Measurements from ENCODE around the gene LUZP1.

LUZP1 gene

GRCh38 chr1:23080885-23081284 is 87.8 kb downstream of the LUZP1 start:
- DNase-seq = no peak

- DNase-seq = no peak
Measured at GRCh38 chr1:23079025-23079424, 89.6 kb downstream of the LUZP1 start.

GRCh38 chr1:23074012-23074411 is 94.6 kb downstream of the LUZP1 start:
- DNase-seq = no peak

- DNase-seq = no peak
Measured at GRCh38 chr1:23069675-23070074, 99.0 kb downstream of the LUZP1 start.

GRCh38 chr1:23069149-23069548 is 99.5 kb downstream of the LUZP1 start:
- DNase-seq = no peak

GRCh38 chr1:23066075-23066474 is 102.6 kb downstream of the LUZP1 start:
- DNase-seq = no peak

- DNase-seq = no peak
Measured at GRCh38 chr1:23065385-23065784, 103.3 kb downstream of the LUZP1 start.

- no peak for DNase-seq
Measured at GRCh38 chr1:23062271-23062670, 106.4 kb downstream of the LUZP1 start.

- no peak for DNase-seq
Measured at GRCh38 chr1:23057301-23057700, 111.4 kb downstream of the LUZP1 start.

- no peak for DNase-seq
Measured at GRCh38 chr1:23051290-23051909, 117.3 kb downstream of the LUZP1 start.

- DNase-seq = no peak
Measured at GRCh38 chr1:23050201-23050600, 118.5 kb downstream of the LUZP1 start.

GRCh38 chr1:23044035-23044434 is 124.6 kb downstream of the LUZP1 start:
- no peak for DNase-seq

GRCh38 chr1:23040509-23040908 is 128.1 kb downstream of the LUZP1 start:
- no peak for DNase-seq

- DNase-seq = no peak
Measured at GRCh38 chr1:23039308-23039826, 129.3 kb downstream of the LUZP1 start.

GRCh38 chr1:23037081-23037740 is 131.4 kb downstream of the LUZP1 start:
- no peak for DNase-seq

- no peak for DNase-seq
Measured at GRCh38 chr1:23035823-23036452, 132.7 kb downstream of the LUZP1 start.

Data from CD4-positive, alpha-beta T cell treated with Interleukin-4 for 4 hours (primary cell).